Measurements from ENCODE around the gene PALM2AKAP2. TPM values are rescaled to one million over a fixed set of nuclear protein-coding genes. Genes with fewer than 3 reads are reported as not detected.
"Not testable (repeated sequence)": the region's sequence is repeated elsewhere in the genome, so short reads cannot be mapped to it uniquely, and the experiment has no call there.

Gene PALM2AKAP2
- polyA plus RNA-seq, 10 donors, result 21.4 to 34.7 (median 29.6) TPM

DNA sequence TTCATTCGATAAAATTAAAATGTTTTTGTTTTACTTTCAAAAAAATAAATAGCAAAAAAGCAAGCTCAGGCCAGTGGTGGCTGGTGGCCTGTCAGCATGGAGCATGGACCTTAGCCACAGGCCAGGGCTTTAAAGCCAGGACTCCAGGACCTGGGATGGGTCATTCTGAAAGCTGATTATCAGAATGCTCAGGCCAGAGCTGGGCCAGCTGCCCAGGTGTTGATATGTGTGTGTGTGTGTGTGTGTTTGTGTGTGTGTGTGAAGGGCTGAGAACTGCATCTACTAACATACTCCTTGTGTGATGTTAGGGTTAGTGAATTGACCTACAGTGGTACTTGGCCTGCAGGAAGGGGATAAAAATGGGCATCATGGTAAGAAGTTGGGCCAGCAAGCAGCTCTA, 21.5 kb downstream of the PALM2AKAP2 start:
- DNase-seq, result no peak

GRCh38 chr9:109802491-109802890, 22.5 kb downstream of the PALM2AKAP2 start:
- no peak for DNase-seq

GRCh38 chr9:109805050-109805449, 25.1 kb downstream of the PALM2AKAP2 start:
- DNase-seq, result peak in 1 of 3 donors; percentile 54

- no peak for DNase-seq
Measured at GRCh38 chr9:109806506-109807115, 26.6 kb downstream of the PALM2AKAP2 start.

DNA sequence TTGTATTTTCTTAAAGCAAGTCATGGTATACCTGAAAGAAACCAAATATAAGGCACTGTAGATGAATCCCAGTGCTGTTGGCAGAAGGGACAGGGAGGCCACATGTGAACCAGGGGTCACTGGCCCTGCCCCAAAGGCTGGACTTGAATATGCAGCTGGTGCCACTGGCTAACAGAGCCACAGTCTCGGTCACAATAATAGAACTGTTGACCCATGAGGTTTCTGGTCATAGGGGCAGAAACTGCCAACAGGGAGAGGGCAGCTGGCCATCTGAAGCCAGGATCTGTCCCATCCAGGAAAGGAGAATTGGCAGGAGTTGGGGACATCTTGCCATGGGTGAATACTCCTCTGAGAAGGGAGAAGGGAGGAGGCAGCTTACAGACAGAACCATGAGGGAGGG, 31.9 kb downstream of the PALM2AKAP2 start:
- DNase-seq, result no peak

DNA sequence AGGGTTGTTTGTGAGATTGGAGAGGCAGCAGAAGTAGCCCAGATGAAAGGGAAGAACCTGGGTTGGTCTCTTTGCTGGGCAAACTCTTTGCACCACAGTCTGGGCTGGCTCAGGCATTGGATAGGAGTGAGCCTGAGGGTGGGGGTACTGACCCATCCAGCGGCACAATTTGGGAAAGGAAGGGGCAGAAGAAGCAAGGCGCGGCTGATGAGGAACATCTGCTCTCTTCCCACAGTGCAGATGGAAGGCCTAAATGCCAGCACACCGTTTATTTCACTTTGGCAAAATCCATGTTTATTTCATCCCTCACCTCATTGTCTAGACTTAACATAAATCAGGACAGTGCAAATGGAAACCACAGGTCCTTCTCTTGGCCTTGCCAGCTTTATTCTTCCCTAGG, 32.3 kb downstream of the PALM2AKAP2 start:
- DNase-seq, result no peak

GRCh38 chr9:109812818-109813281, 32.9 kb downstream of the PALM2AKAP2 start:
- DNase-seq, result no peak

DNA sequence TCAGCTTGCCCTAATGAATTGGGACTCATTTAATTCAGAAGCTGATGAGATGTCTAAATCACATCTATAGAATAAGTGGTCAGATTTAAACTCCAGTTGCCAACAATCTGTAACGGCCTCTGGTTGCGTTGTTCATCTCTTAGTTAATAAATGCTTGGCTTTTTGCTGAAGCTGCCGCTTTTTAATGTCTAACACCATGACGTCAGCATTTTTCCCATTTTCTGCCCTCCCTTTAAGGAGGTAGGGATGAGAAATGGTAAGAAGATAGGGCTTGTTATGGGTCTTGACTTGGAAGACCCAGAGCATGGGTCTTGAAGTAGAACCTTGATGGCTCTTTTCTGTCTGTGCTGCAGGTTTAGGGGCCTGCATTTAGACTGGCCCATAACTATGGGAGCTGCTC, 33.3 kb downstream of the PALM2AKAP2 start:
- no peak for DNase-seq

DNA sequence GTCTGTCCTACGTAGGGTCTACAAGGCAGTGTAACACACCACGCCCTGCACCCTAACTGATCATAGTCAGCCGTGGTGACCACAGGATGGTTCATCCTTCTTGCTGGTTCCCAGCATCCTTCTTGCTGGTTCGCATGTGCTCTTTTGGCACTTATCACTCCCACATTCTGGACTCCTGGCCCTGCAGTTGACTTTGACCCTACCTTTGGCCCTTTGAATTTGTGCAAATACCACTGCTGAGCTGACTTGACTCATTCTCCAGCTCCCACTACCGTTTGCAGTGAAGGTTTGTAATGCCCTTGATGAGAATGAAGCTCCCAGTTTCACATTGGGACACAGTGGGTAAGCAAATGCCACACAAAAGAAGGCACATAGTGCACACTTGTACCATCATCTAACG, 33.8 kb downstream of the PALM2AKAP2 start:
- no peak for DNase-seq

- no peak for DNase-seq
Measured at GRCh38 chr9:109815366-109815947, 35.5 kb downstream of the PALM2AKAP2 start.

- peak; percentile 74 to 96 (median 75) for DNase-seq
Measured at GRCh38 chr9:109816490-109816889, 36.5 kb downstream of the PALM2AKAP2 start.

GRCh38 chr9:109817146-109817845, 37.3 kb downstream of the PALM2AKAP2 start:
- DNase-seq, result peak in 2 of 3 donors; percentile 46 to 47

DNA sequence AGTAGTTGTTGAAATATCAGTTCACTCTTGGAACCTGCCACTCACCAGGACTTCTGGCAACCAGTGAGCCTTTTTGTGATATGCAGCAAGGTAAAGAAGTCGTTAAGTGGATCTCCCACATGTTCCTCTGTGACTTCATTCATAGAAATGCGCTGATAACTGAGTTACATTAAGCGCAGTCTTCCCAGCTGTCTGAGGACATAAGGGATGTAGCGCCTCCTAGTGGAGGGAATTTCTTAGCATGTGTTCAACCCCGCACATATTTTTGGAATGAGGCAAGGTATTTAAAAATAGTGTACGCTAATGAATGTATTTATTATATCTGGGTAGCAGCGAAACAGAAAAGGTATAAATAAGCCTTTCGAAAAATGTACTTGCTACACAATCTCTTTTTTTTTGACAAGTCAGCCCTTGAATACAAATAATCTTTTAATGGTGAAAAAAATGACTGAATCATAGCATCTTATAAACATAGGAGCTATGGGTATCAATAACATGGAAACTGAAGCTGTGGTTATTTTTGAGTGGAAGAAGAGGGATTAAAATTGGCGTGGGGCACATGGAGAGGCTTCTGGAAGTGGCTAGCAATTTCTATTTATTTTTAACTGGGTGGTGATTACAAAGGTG, 38.0 kb downstream of the PALM2AKAP2 start:
- DNase-seq, result peak; percentile 95 to 97 (median 97)

DNA sequence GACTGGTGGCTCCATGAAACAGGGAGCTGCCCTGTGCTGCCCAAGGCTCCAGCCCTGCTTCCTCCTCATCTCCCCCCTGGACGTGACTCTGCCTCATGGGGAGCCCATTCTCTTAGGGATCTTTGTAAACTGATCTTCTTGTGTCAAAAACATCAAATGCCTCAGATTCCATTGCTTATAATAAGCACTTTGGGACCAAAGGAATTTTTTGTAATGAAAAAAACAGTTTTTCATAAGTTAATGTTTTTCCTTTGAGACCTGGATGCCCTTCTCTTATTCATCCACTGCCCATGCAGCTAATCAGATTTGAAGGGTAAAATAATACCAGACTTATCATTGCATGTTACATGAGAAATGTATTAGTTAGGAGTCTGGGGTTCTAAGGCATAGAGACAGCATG, 41.7 kb downstream of the PALM2AKAP2 start:
- no peak for DNase-seq

DNA sequence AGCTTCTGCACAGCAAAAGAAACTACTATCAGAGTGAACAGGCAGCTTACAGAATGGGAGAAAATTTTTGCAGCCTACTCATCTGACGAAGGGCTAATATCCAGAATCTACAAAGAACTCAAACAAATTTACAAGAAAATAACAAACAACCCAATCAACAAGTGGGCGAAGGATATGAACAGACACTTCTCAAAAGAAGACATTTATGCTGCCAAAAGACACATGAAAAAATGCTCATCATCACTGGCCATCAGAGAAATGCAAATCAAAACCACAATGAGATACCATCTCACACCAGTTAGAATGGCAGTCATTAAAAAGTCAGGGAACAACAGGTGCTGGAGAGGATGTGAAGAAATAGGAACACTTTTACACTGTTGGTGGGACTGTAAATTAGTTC, 45.4 kb downstream of the PALM2AKAP2 start:
- DNase-seq, result not testable (repeated sequence)

- no peak for DNase-seq
Measured at GRCh38 chr9:109826559-109826958, 46.6 kb downstream of the PALM2AKAP2 start.

DNA sequence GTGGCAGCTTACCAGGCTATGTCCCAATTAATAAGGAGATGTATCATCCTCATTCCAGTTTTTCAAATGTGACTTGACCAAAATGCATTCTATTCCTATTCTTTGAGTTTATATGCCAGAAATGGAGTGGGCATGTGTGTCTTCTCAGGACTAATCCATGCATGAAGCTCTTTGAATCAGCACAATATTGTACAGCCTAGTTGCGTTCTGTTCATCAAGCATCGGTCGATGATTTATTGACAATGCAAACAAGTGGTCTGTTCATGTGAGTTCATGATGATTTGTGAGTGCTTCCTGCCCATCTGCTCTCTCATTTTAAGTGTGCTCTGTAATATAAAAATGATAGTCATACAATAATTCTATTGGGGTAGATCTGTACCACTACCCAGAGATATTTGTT, 48.3 kb downstream of the PALM2AKAP2 start:
- DNase-seq, result no peak

Data from muscle of back (tissue), 11 donors.